Umbilical cord (tissue), 2 donors: ENCODE data around the gene ZNF217. TPM values are rescaled to one million over a fixed set of nuclear protein-coding genes. Genes with fewer than 3 reads are reported as not detected.
A peak's percentile ranks its signal among the peaks of the same experiment; 100 is the strongest.
"Not testable (repeated sequence)": the region's sequence is repeated elsewhere in the genome, so short reads cannot be mapped to it uniquely, and the experiment has no call there.

ENCODE experiments used
- DNase-seq: peaks from one replicate; pipeline ENCODE4 v3.0.0-alpha.2; 2015; ENCODE audit warnings: low spot score
- total RNA-seq: library from RNA; depleted of rRNA; stranded (reverse); fragments of >200 nt; gene quantifications from one replicate; pipeline ENCODE4 v1.2.3, GENCODE V29; 2014; ENCODE audit warnings: low replicate concordance; ENCODE audit not compliant: insufficient read depth

ZNF217 gene
- total RNA-seq, 1 donor from 2014 or later: 14.7 TPM

- not testable (repeated sequence) for DNase-seq
These were observed 9.1 kb downstream of the ZNF217 start for GRCh38 chr20:53584550-53584913.

GRCh38 chr20:53583660-53584549 lies 9.7 kb downstream of the ZNF217 start:
- DNase-seq: not testable (repeated sequence)

GRCh38 chr20:53582574-53583351 lies 10.9 kb downstream of the ZNF217 start:
- DNase-seq: peak; percentile 73

- no peak for DNase-seq
These were observed 11.4 kb downstream of the ZNF217 start for GRCh38 chr20:53582251-53582570.

- no peak for DNase-seq
These were observed 12.0 kb downstream of the ZNF217 start for GRCh38 chr20:53581444-53582250.

- DNase-seq: no peak
These were observed 13.1 kb downstream of the ZNF217 start for GRCh38 chr20:53580376-53581111.

GRCh38 chr20:53579581-53580375 lies 13.9 kb downstream of the ZNF217 start:
- DNase-seq: peak; percentile 57

- DNase-seq: no peak
These were observed 14.4 kb downstream of the ZNF217 start for GRCh38 chr20:53579266-53579580.

GRCh38 chr20:53578492-53579222 lies 15.0 kb downstream of the ZNF217 start:
- peak; percentile 92 for DNase-seq

GRCh38 chr20:53576586-53577318 lies 16.9 kb downstream of the ZNF217 start:
- DNase-seq: no peak

- no peak for DNase-seq
These were observed 17.5 kb downstream of the ZNF217 start for GRCh38 chr20:53576195-53576580.

GRCh38 chr20:53575481-53576194 lies 18.0 kb downstream of the ZNF217 start:
- DNase-seq: no peak

- no peak for DNase-seq
These were observed 18.8 kb downstream of the ZNF217 start for GRCh38 chr20:53574819-53575218.

- DNase-seq: no peak
These were observed 19.3 kb downstream of the ZNF217 start for GRCh38 chr20:53574259-53574789.

GRCh38 chr20:53571555-53572286 lies 21.9 kb downstream of the ZNF217 start:
- DNase-seq: no peak

- DNase-seq: peak; percentile 98
These were observed 23.0 kb downstream of the ZNF217 start for GRCh38 chr20:53570446-53571276.
